Suppressor macrophage treated with lipopolysaccharide for 1 hour (primary cell): ENCODE results near the gene ZDHHC12.
A peak's percentile ranks its signal among the peaks of the same experiment; 100 is the strongest.
"Not testable (repeated sequence)": the region's sequence is repeated elsewhere in the genome, so short reads cannot be mapped to it uniquely, and the experiment has no call there.

ENCODE experiments used
- DNase-seq, 3 donors: peaks; one replicate each; pipeline ENCODE4 v3.0.0-alpha.2; 2020 to 2022

The ZDHHC12 gene

DNA sequence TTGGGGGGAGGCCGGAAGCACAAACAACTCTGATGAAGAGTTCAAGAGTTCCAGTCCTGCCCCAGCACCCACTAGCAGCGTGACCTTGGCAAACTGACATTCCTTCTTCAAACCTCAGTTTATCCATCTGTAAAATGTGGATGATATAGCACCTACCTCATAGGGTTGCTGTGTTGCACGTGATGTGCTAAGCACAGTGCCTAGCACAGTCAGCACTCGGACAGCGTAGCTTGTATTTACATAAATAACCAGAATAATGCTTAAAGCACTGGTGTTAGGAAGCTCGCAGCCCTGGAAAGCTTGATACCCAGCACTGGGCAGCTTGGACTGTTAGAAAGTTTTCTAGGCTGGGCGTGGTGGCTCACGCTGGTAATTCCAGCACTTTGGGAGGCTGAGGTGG, 16.5 kb downstream of the ZDHHC12 start:
- DNase-seq: no peak

DNA sequence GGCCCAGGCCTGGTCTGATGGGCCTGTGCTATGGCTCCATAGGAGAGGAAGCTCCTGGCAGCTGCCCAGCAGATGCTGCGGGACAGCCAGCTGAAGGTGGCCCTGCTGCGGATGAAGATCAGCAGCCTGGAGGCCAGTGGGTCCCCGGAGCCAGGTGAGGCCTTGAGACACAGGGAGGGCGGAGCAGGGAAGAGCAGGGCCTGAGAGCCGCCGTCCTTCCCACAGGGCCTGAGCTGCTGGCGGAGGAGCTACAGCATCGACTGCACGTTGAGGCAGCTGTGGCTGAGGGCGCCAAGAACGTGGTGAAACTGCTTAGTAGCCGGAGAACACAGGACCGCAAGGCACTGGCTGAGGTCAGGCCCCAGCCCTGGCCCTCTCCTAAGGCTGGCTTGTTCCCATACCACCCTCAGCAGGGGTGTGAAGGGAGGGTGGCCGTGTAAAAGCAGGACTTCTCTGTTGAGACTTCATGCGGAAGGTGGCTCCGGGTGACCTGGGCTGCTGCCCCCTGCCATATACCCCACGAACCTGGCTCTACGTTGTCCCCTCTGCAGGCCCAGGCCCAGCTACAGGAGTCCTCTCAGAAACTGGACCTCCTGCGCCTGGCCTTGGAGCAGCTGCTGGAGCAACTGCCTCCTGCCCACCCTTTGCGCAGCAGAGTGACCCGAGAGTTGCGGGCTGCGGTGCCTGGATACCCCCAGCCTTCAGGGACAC, 17.1 kb downstream of the ZDHHC12 start:
- no peak for DNase-seq

DNA sequence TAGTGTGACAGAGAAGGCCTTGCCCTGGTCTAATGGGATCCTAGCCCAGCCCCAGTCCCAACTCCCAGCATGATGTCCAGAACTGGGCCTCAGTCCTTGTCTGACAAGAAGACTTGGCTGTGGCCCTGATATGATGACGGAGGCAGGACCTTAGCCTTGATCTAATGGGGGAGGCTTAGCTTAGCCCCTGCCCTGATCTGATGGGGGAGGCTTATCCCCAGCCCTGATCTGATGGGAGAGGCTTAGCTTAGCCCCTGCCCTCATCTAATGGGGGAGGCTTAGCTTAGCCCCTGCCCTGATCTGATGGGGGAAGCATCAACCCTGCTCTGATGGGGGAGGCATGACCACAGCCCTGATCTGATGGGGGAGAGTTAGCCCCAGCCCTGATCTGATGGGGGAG, 17.9 kb downstream of the ZDHHC12 start:
- DNase-seq: no peak

- DNase-seq: no peak
Measured at GRCh38 chr9:128705051-128705965, 18.6 kb downstream of the ZDHHC12 start.

DNA sequence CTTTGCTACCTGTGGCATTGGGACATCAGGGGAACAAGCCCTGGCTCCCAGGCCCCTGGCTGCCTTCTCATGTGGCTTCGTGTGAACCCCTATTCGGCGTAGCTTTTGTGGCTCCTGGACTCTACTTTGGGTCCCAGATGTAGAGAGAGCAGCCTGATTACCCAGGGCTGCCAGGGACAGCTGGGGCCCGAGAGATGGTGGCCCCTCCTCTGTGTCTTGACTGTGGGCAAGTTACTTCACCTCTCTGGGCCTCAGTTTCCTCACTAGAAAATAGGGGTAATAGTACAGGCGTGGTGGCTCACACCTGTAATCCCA, 19.6 kb downstream of the ZDHHC12 start:
- DNase-seq: no peak

GRCh38 chr9:128703616-128704355, 20.1 kb downstream of the ZDHHC12 start:
- DNase-seq: no peak

GRCh38 chr9:128702949-128703615, 20.8 kb downstream of the ZDHHC12 start:
- DNase-seq: peak in 2 of 3 donors; percentile 24 to 45

GRCh38 chr9:128702445-128702948, 21.4 kb downstream of the ZDHHC12 start, which contains the start of gene PKN3:
Gene PKN3, plus strand, starts transcription at chr9:128702503. Its CDS starts 413 bp downstream, at chr9:128702916.
- DNase-seq: peak; percentile 85 to 96 (median 93)

DNA sequence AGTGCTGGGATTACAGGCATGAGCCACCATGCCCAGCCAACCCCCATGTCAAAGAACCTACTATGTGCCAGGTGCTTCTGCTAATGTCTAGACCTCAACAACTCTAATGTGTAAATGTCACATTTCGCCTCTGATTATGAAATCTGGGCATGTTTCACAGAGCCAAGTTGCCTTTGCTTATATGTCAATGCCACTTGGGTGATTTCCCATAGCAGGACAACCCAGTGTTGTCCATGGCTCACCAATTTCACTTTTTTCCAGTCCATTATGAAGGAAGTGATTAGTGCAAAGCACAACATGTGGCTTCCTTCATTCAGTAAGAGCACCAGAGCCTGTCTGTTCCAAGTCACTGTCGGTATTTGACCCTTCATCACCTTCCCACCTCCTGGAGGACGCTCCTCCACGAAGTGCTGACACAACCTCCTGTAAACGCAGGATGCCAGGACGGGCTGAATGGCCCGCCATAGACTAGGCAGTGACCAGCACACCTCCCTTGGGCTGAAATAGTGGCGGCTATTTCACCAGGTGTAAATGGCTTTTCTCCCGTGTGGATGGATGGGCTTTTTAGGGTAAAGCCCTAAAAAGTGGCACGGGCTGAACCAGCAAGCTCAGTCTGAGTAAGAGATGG, 22.6 kb downstream of the ZDHHC12 start:
- peak; percentile 65 to 89 (median 82) for DNase-seq

- DNase-seq: not testable (repeated sequence)
Measured at GRCh38 chr9:128699096-128699795, 24.7 kb downstream of the ZDHHC12 start.

- DNase-seq: no peak
Measured at GRCh38 chr9:128696923-128697707, 26.8 kb downstream of the ZDHHC12 start.

GRCh38 chr9:128694344-128694743, 29.6 kb downstream of the ZDHHC12 start:
- DNase-seq: no peak

GRCh38 chr9:128693738-128694137, 30.2 kb downstream of the ZDHHC12 start:
- DNase-seq: not testable (repeated sequence)

- DNase-seq: no peak
Measured at GRCh38 chr9:128690684-128691034, 33.3 kb downstream of the ZDHHC12 start.

- DNase-seq: peak; percentile 38 to 70 (median 50)
Measured at GRCh38 chr9:128689820-128690683, 33.9 kb downstream of the ZDHHC12 start.

DNA sequence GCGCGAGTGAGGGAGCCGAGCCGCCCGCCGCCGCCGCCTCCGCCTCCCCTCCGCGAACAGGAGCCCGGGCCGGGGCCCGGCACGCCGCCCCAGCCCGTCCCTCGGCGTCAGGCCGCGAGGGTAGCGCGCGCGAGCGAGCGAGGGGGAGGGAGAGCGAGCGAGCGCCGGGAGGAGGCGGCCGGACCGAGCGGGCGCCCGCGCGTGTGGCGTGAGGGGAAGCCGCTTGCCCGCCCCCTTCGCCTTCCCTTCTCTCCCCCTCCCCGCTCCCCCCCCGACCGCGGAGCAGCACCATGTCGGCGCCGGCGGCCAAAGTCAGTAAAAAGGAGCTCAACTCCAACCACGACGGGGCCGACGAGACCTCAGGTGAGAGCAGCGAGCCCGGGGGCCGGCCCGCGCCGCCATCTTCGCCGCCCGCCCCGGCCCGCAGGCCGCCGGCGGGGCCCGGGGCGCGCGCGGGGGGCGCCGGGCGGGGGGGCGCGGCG, 34.6 kb downstream of the ZDHHC12 start:
- no peak for DNase-seq

- DNase-seq: peak; percentile 93 to 99 (median 97)
Measured at GRCh38 chr9:128688501-128689292, 35.2 kb downstream of the ZDHHC12 start, which contains the start of gene SET. Gene SET, plus strand, starts transcription at chr9:128689222. Its CDS starts 361 bp downstream, at chr9:128689583.

GRCh38 chr9:128687453-128687852, 36.5 kb downstream of the ZDHHC12 start:
- no peak for DNase-seq
